ENCODE results near the gene SLC9C2.
A peak's percentile ranks its signal among the peaks of the same experiment; 100 is the strongest.
"Not testable (repeated sequence)": the region's sequence is repeated elsewhere in the genome, so short reads cannot be mapped to it uniquely, and the experiment has no call there.

The SLC9C2 gene

GRCh38 chr1:173525926-173526325 lies 76.9 kb downstream of the SLC9C2 start:
- DNase-seq (ENCODE audit: low spot score): no peak

- DNase-seq (ENCODE audit: low spot score): no peak
Measured at GRCh38 chr1:173523329-173523728, 79.5 kb downstream of the SLC9C2 start.

- no peak for DNase-seq (ENCODE audit: low spot score)
Measured at GRCh38 chr1:173520799-173521198, 82.1 kb downstream of the SLC9C2 start.

GRCh38 chr1:173514503-173514902 lies 88.4 kb downstream of the SLC9C2 start:
- DNase-seq (ENCODE audit: low spot score): not testable (repeated sequence)

- no peak for DNase-seq (ENCODE audit: low spot score)
Measured at GRCh38 chr1:173509797-173510196, 93.1 kb downstream of the SLC9C2 start.

GRCh38 chr1:173508541-173508940 lies 94.3 kb downstream of the SLC9C2 start:
- no peak for DNase-seq (ENCODE audit: low spot score)

- DNase-seq (ENCODE audit: low spot score): no peak
Measured at GRCh38 chr1:173507847-173508209, 95.0 kb downstream of the SLC9C2 start.

GRCh38 chr1:173507205-173507846 lies 95.5 kb downstream of the SLC9C2 start:
- DNase-seq (ENCODE audit: low spot score): no peak

GRCh38 chr1:173506437-173506836 lies 96.4 kb downstream of the SLC9C2 start:
- DNase-seq (ENCODE audit: low spot score): peak; percentile 33

- DNase-seq (ENCODE audit: low spot score): no peak
Measured at GRCh38 chr1:173505391-173505790, 97.5 kb downstream of the SLC9C2 start.

GRCh38 chr1:173504268-173504667 lies 98.6 kb downstream of the SLC9C2 start:
- DNase-seq (ENCODE audit: low spot score): no peak

- no peak for DNase-seq (ENCODE audit: low spot score)
Measured at GRCh38 chr1:173503391-173503790, 99.5 kb downstream of the SLC9C2 start.

- DNase-seq (ENCODE audit: low spot score): no peak
Measured at GRCh38 chr1:173502104-173502503, 100.8 kb downstream of the SLC9C2 start.

GRCh38 chr1:173499729-173500128 lies 103.1 kb downstream of the SLC9C2 start:
- no peak for DNase-seq (ENCODE audit: low spot score)

GRCh38 chr1:173496757-173497320 lies 106.0 kb downstream of the SLC9C2 start:
- no peak for DNase-seq (ENCODE audit: low spot score)

- DNase-seq (ENCODE audit: low spot score): no peak
Measured at GRCh38 chr1:173495609-173496267, 107.1 kb downstream of the SLC9C2 start.

GRCh38 chr1:173493125-173493524 lies 109.7 kb downstream of the SLC9C2 start:
- not testable (repeated sequence) for DNase-seq (ENCODE audit: low spot score)

GRCh38 chr1:173491508-173491907 lies 111.4 kb downstream of the SLC9C2 start:
- DNase-seq (ENCODE audit: low spot score): no peak

GRCh38 chr1:173489929-173490328 lies 112.9 kb downstream of the SLC9C2 start:
- no peak for DNase-seq (ENCODE audit: low spot score)

GRCh38 chr1:173489149-173489600 lies 113.7 kb downstream of the SLC9C2 start:
- no peak for DNase-seq (ENCODE audit: low spot score)

GRCh38 chr1:173488001-173488400 lies 114.9 kb downstream of the SLC9C2 start:
- DNase-seq (ENCODE audit: low spot score): no peak

- no peak for DNase-seq (ENCODE audit: low spot score)
Measured at GRCh38 chr1:173485401-173485800, 117.5 kb downstream of the SLC9C2 start.

- DNase-seq (ENCODE audit: low spot score): no peak
Measured at GRCh38 chr1:173484276-173484675, 118.6 kb downstream of the SLC9C2 start.

- DNase-seq (ENCODE audit: low spot score): no peak
Measured at GRCh38 chr1:173482683-173483082, 120.2 kb downstream of the SLC9C2 start.
